RKO (cell line): ENCODE results near the gene HMGXB3.

Experiments
- DNase-seq: peaks from one replicate; pipeline ENCODE4 v3.0.0-alpha.2; 2016; ENCODE audit warnings: low spot score

HMGXB3 gene

GRCh38 chr5:150085950-150086715, 85.6 kb downstream of the HMGXB3 start, which contains the start of gene CSF1R:
CSF1R (minus strand) TSS chr5:150086554; CDS start chr5:150086427, 127 bp downstream.
- no peak for DNase-seq

DNA sequence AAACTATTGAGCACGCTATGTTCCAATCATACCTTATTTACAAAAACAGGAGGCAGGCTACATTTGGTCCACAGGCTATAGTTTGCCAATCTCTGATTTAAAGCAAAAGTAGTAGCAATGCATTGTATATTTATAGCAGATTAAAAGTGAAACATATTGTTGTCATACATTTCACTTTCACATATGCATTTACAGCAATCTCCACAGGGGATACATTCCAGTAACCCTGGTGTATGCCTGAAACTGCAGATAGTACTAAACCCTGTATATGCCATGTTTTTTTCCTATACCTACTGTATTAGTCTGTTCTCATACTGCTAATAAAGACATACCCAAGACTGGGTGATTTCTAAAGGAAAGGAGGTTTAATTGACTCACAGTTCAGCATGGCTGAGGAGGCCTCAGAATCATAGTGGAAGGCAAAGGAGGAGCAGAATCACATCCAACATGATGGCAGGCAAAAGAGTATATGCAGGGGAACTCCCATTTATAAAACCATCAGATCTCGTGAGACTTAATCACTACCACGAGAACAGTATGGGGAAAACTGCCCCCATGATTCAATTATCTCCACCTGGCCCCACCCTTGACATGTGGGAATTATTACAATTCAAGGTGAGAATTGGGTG, 91.7 kb downstream of the HMGXB3 start:
- no peak for DNase-seq

- DNase-seq, result no peak
Measured at GRCh38 chr5:150097152-150097551, 96.6 kb downstream of the HMGXB3 start.

DNA sequence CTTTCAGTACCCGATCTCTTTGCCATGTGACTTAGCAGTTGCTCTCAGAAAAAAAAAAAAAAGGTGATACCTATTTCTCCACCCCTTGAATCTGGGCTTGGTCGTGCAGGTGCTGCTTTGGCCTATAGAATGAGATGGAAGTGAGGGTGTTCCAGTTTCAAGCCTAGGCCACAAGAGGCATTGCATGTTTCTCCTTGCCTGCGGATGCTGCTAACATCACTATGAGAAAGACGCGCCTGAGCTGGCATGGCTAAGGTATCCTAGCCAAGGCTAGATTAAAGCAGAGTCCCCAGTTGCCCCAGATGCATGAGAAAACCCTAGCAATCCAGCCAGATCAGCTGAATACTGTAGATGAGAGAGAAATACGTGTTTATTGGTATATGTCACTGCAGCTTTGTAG, 100.5 kb downstream of the HMGXB3 start:
- no peak for DNase-seq
